ENCODE measurements around the gene SLC1A2. TPM values are rescaled to one million over a fixed set of nuclear protein-coding genes. Genes with fewer than 3 reads are reported as not detected.

SLC1A2 gene
- total RNA-seq, 4 donors from 2014 or later: 0.27 to 0.80 (median 0.79) TPM; not detected in 1

GRCh38 chr11:35257281-35257680 is 162.1 kb downstream of the SLC1A2 start:
- in situ Hi-C loops (cut with MboI; ENCODE audit: low pct_ligation_motif_present in 1 of 4, low pct_unique_long_range_greater_than_20kb in 1 of 4, low sequenced_read_pairs in 3 of 4) (no loop called here), intact Hi-C loops (cut with DNase I; ENCODE audit: low total_unique reads) (no loop called here)
- Histone ChIP-seq H3K4me3 (no peak overlapping the region), H3K27ac (no peak overlapping the region), H3K27me3 (no peaks in the 10 kb centered on the region), H3K4me1 (peaks cover 0 to 8% (median 0%) of the 10 kb centered on the region in 4 donors), H3K9me3 (no peaks in the 10 kb centered on the region), H3K36me3 (no peaks in the 10 kb centered on the region)
- TF ChIP-seq POLR2A (IDR thresholded peaks at IDR 0.05): no peak
- no peak for TF ChIP-seq POLR2AphosphoS5 (IDR thresholded peaks at IDR 0.05)
- TF ChIP-seq EP300 (IDR thresholded peaks at IDR 0.05; ENCODE audit: low read depth): no peak
- no peak for TF ChIP-seq CTCF (IDR thresholded peaks at IDR 0.05)
- no peak for DNase-seq
- WGBS, 2 donors (ENCODE audit: low coverage in 1 of 2): 34 to 63% methylated on average over 2 of the region's 2 CpGs

GRCh38 chr11:35256296-35256695 is 163.1 kb downstream of the SLC1A2 start:
- intact Hi-C loops (cut with DNase I; ENCODE audit: low total_unique reads): no loop called here
- no peak for DNase-seq

GRCh38 chr11:35255514-35255913 is 163.8 kb downstream of the SLC1A2 start:
- WGBS, 2 donors (ENCODE audit: low coverage in 1 of 2): 94% methylated on average over 2 of the region's 2 CpGs
- H3K36me3 ChIP-seq: no peaks in the 10 kb centered on the region
- H3K9me3 ChIP-seq: no peaks in the 10 kb centered on the region
- H3K27me3 ChIP-seq: no peaks in the 10 kb centered on the region
- DNase-seq: no peak
- in situ Hi-C loops (cut with MboI; ENCODE audit: low pct_ligation_motif_present in 1 of 4, low pct_unique_long_range_greater_than_20kb in 1 of 4, low sequenced_read_pairs in 3 of 4): no loop called here
- H3K27ac ChIP-seq: no peak overlapping the region
- H3K4me3 ChIP-seq: no peak overlapping the region
- H3K4me1 ChIP-seq: peaks cover 0 to 6% (median 0%) of the 10 kb centered on the region in 4 donors
- TF ChIP-seq EP300 (IDR thresholded peaks at IDR 0.05; ENCODE audit: low read depth): no peak
- TF ChIP-seq POLR2AphosphoS5 (IDR thresholded peaks at IDR 0.05): no peak
- intact Hi-C loops (cut with DNase I; ENCODE audit: low total_unique reads): no loop called here

More at GRCh38 chr11:35256296-35256695, 163.1 kb downstream of the SLC1A2 start:
- Histone ChIP-seq H3K27ac (no peak overlapping the region), H3K36me3 (no peaks in the 10 kb centered on the region), H3K4me3 (no peak overlapping the region), H3K9me3 (no peaks in the 10 kb centered on the region), H3K4me1 (peaks cover 0 to 8% (median 0%) of the 10 kb centered on the region in 4 donors), H3K27me3 (no peaks in the 10 kb centered on the region)
- TF ChIP-seq POLR2AphosphoS5 (IDR thresholded peaks at IDR 0.05) (no peak), POLR2A (IDR thresholded peaks at IDR 0.05) (no peak), EP300 (IDR thresholded peaks at IDR 0.05; ENCODE audit: low read depth) (no peak), CTCF (IDR thresholded peaks at IDR 0.05) (no peak)
- in situ Hi-C loops (cut with MboI; ENCODE audit: low pct_ligation_motif_present in 1 of 4, low pct_unique_long_range_greater_than_20kb in 1 of 4, low sequenced_read_pairs in 3 of 4): no loop called here

- intact Hi-C loops (cut with DNase I; ENCODE audit: low total_unique reads) (no loop called here), in situ Hi-C loops (cut with MboI; ENCODE audit: low pct_ligation_motif_present in 1 of 4, low pct_unique_long_range_greater_than_20kb in 1 of 4, low sequenced_read_pairs in 3 of 4) (no loop called here)
- Histone ChIP-seq H3K4me1 (no peaks in the 10 kb centered on the region), H3K27ac (peak overlapping the region in 2 of 4 donors; percentile 2 to 14), H3K36me3 (no peaks in the 10 kb centered on the region), H3K9me3 (no peaks in the 10 kb centered on the region), H3K4me3 (no peak overlapping the region), H3K27me3 (no peaks in the 10 kb centered on the region)
- DNase-seq: no peak
- TF ChIP-seq CTCF (IDR thresholded peaks at IDR 0.05) (no peak), POLR2AphosphoS5 (IDR thresholded peaks at IDR 0.05) (peak in 1 of 3 donors; percentile 18), EP300 (IDR thresholded peaks at IDR 0.05; ENCODE audit: low read depth) (no peak), POLR2A (IDR thresholded peaks at IDR 0.05) (no peak)
Measured at GRCh38 chr11:35253237-35253636, 166.1 kb downstream of the SLC1A2 start.

GRCh38 chr11:35250621-35251020 is 168.7 kb downstream of the SLC1A2 start:
- in situ Hi-C loops (cut with MboI; ENCODE audit: low pct_ligation_motif_present in 1 of 4, low pct_unique_long_range_greater_than_20kb in 1 of 4, low sequenced_read_pairs in 3 of 4): no loop called here
- no peak for DNase-seq
- Histone ChIP-seq H3K4me1 (peaks cover 0 to 3% (median 0%) of the 10 kb centered on the region in 4 donors), H3K36me3 (no peaks in the 10 kb centered on the region), H3K9me3 (no peaks in the 10 kb centered on the region), H3K4me3 (no peak overlapping the region), H3K27me3 (no peaks in the 10 kb centered on the region), H3K27ac (no peak overlapping the region)
- intact Hi-C loops (cut with DNase I; ENCODE audit: low total_unique reads): no loop called here
- TF ChIP-seq EP300 (IDR thresholded peaks at IDR 0.05; ENCODE audit: low read depth) (no peak), POLR2A (IDR thresholded peaks at IDR 0.05) (no peak), CTCF (IDR thresholded peaks at IDR 0.05) (no peak), POLR2AphosphoS5 (IDR thresholded peaks at IDR 0.05) (no peak)
